CD14-positive monocyte (primary cell): ENCODE data around the gene TVP23C. TPM values are rescaled to one million over a fixed set of nuclear protein-coding genes. Genes with fewer than 3 reads are reported as not detected.

Experiments
- DNase-seq, 3 donors: peaks; one replicate each; pipeline ENCODE4 v3.0.0-alpha.2; 2011 to 2022
- H2AFZ ChIP-seq: 2 replicates; pipeline ENCODE4 v1.6.0; 2012; ENCODE audit warnings: mild to moderate bottlenecking, low read depth, low read length, inconsistent platforms; ENCODE audit not compliant: insufficient read depth, poor library complexity, severe bottlenecking
- H3K27ac ChIP-seq, 2 donors: 1 replicate in 1 of 2; 2 replicates in 1 of 2; pipeline ENCODE4 v1.5.1; 2012 to 2013; ENCODE audit warnings: low read length in 2 of 2, control low read depth in 1 of 2, inconsistent platforms in 1 of 2, low read depth in 1 of 2, mild to moderate bottlenecking in 1 of 2
- H3K27me3 ChIP-seq, 2 donors: one replicate each; pipeline versions ENCODE4 v1.6.0 to v1.6.1; 2011 to 2013; ENCODE audit warnings: low read length in 2 of 2; ENCODE audit not compliant: control insufficient read depth in 2 of 2, insufficient read depth in 2 of 2
- H3K36me3 ChIP-seq, 2 donors: replicated peaks in 1 of 2; 1 replicate in 1 of 2; 2 replicates in 1 of 2; pipeline versions ENCODE4 v1.5.1 to v1.6.1; 2012 to 2013; ENCODE audit warnings: low read length in 2 of 2, control low read depth in 1 of 2, inconsistent platforms in 1 of 2, mild to moderate bottlenecking in 1 of 2; ENCODE audit not compliant: insufficient read depth in 2 of 2, control insufficient read depth in 1 of 2
- H3K4me1 ChIP-seq, 2 donors: 1 replicate in 1 of 2; 2 replicates in 1 of 2; pipeline versions ENCODE4 v1.5.1 to v1.6.1; 2012 to 2013; ENCODE audit warnings: low read length in 2 of 2, control low read depth in 1 of 2, inconsistent platforms in 1 of 2, mild to moderate bottlenecking in 1 of 2, moderate library complexity in 1 of 2; ENCODE audit not compliant: insufficient read depth in 2 of 2, control insufficient read depth in 1 of 2
- H3K4me2 ChIP-seq: replicated peaks from 2 replicates; pipeline ENCODE3; 2012; ENCODE audit warnings: low read length, moderate library complexity, mild to moderate bottlenecking; ENCODE audit not compliant: poor library complexity, severe bottlenecking; ENCODE audit errors: extremely low read depth
- H3K4me3 ChIP-seq, 3 experiments: fragments of 200-600 bp in 1 of 3; sonication (generic) in 1 of 3; replicated peaks in 1 of 3; 1 replicate in 2 of 3; 2 replicates in 1 of 3; pipeline ENCODE4 v1.5.1; 2011 to 2013; ENCODE audit warnings: low read length in 3 of 3, mild to moderate bottlenecking in 3 of 3, control low read depth in 2 of 3, low read depth in 2 of 3, inconsistent platforms in 1 of 3, moderate library complexity in 1 of 3
- H3K79me2 ChIP-seq: 2 replicates; pipeline ENCODE4 v1.6.0; 2012; ENCODE audit warnings: mild to moderate bottlenecking, control low read depth, inconsistent platforms, low read length, moderate library complexity; ENCODE audit not compliant: insufficient read depth
- H3K9ac ChIP-seq: 2 replicates; pipeline ENCODE4 v1.6.0; 2017; ENCODE audit warnings: low read length, mild to moderate bottlenecking; ENCODE audit not compliant: insufficient read depth, poor library complexity, severe bottlenecking
- H3K9me3 ChIP-seq, 2 donors: replicated peaks in 1 of 2; 1 replicate in 1 of 2; 2 replicates in 1 of 2; pipeline versions ENCODE4 v1.5.1 to v1.6.1; 2012 to 2013; ENCODE audit warnings: low read length in 2 of 2, control low read depth in 1 of 2; ENCODE audit not compliant: control insufficient read depth in 1 of 2, insufficient read depth in 1 of 2
- H4K20me1 ChIP-seq: 2 replicates; pipeline ENCODE4 v1.6.0; 2012; ENCODE audit warnings: mild to moderate bottlenecking, low read length, control low read depth, moderate library complexity; ENCODE audit not compliant: insufficient read depth
- H3K27ac Mint-ChIP-seq, 7 donors: one replicate each; pipeline ENCODE4 v1.8.0; 2020; ENCODE audit warnings: mild to moderate bottlenecking in 7 of 7, mixed read lengths in 7 of 7, moderate library complexity in 6 of 7, inconsistent platforms in 2 of 7
- H3K27me3 Mint-ChIP-seq, 3 donors: one replicate each; pipeline ENCODE4 v1.8.0; 2021 to 2022; ENCODE audit warnings: low read depth in 3 of 3, mild to moderate bottlenecking in 3 of 3, mixed read lengths in 3 of 3, moderate library complexity in 3 of 3, inconsistent platforms in 1 of 3
- H3K36me3 Mint-ChIP-seq, 2 donors: one replicate each; pipeline ENCODE4 v1.8.0; 2020; ENCODE audit warnings: mixed read lengths in 2 of 2, inconsistent platforms in 1 of 2, mild to moderate bottlenecking in 1 of 2
- H3K4me1 Mint-ChIP-seq: one replicate; pipeline ENCODE4 v1.8.0; 2020; ENCODE audit warnings: mild to moderate bottlenecking, mixed read lengths
- H3K4me3 Mint-ChIP-seq, 2 donors: one replicate each; pipeline ENCODE4 v1.8.0; 2020; ENCODE audit warnings: mild to moderate bottlenecking in 2 of 2, mixed read lengths in 2 of 2, moderate library complexity in 1 of 2
- H3K9me3 Mint-ChIP-seq, 7 donors: one replicate each; pipeline ENCODE4 v1.8.0; 2020 to 2022; ENCODE audit warnings: mixed read lengths in 7 of 7, mild to moderate bottlenecking in 6 of 7, moderate library complexity in 6 of 7, inconsistent platforms in 2 of 7
- WGBS: methylation state at CpG from one replicate; pipeline ENCODE4 v1.1.5; 2013; ENCODE audit warnings: missing lambda C conversion rate; ENCODE audit not compliant: insufficient coverage; 5-methylcytosine and 5-hydroxymethylcytosine counted together
- intact Hi-C, 2 donors: fragments of 100-400 bp; cut with micrococcal nuclease; formaldehyde crosslinking; loops; one replicate each; pipeline versions ENCODE4 v1.15.0 to v1.15.1; 2023
- polyA plus RNA-seq, 3 donors: library from polyadenylated mRNA; depleted of rRNA in 1 of 3; unstranded in 2 of 3; stranded (reverse) in 1 of 3; fragments of 300-500 nt in 2 of 3; fragments of >200 nt in 1 of 3; fragmentation: Illumina TruSeq in 2 of 3; gene quantifications; 1 replicate in 2 of 3; 2 replicates in 1 of 3; pipeline ENCODE4 v1.2.3, GENCODE V29; 2012 to 2021
- TF ChIP-seq, protein P1 (sequence below): fragments of 200-600 bp; IDR thresholded peaks from one replicate; pipeline ENCODE4 v1.8.0; 2022; ENCODE audit warnings: antibody characterized with exemption, mild to moderate bottlenecking

Gene TVP23C
- polyA plus RNA-seq, 3 donors: 0.88 to 3.3 (median 1.4) TPM

DNA sequence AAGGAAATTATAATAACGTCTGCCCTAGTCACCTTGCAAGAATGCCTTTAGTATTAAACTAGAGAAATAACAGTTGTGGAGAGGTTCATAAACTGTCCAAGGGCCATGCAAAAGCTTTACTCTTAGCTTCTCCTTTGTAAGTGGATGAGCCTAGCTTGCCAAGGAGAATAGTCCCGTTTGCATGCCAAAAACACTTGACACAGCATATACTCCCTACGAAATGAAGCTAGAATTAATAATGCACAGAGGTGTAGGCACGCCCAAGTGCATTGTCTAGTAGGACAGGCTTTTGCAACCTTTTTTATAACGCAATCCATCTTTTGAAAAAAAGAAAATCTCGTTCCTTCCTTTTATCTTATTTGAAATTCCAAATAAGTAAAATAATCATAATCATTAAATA, 83.1 kb downstream of the TVP23C start:
- Histone ChIP-seq H2AFZ (no peak overlapping the region), H3K9ac (no peak overlapping the region), H3K36me3 (no peaks in the 10 kb centered on the region), H3K9me3 (no peaks in the 10 kb centered on the region), H4K20me1 (no peaks in the 10 kb centered on the region), H3K27ac (no peak overlapping the region), H3K4me1 (no peaks in the 10 kb centered on the region), H3K79me2 (no peaks in the 10 kb centered on the region), H3K4me2 (no peak overlapping the region), H3K4me3 (no peak overlapping the region), H3K27me3 (no peaks in the 10 kb centered on the region)
- DNase-seq: no peak
- Mint-ChIP-seq H3K4me3 (no peak overlapping the region), H3K9me3 (peaks cover 0 to 2% (median 0%) of the 10 kb centered on the region in 7 donors), H3K36me3 (no peaks in the 10 kb centered on the region), H3K4me1 (peaks cover 2% of the 10 kb centered on the region), H3K27me3 (peaks cover 0 to 5% (median 0%) of the 10 kb centered on the region in 3 donors), H3K27ac (no peak overlapping the region)
- WGBS: no CpG with 5 or more reads among the region's 6 CpGs
- TF ChIP-seq, protein P1, sequence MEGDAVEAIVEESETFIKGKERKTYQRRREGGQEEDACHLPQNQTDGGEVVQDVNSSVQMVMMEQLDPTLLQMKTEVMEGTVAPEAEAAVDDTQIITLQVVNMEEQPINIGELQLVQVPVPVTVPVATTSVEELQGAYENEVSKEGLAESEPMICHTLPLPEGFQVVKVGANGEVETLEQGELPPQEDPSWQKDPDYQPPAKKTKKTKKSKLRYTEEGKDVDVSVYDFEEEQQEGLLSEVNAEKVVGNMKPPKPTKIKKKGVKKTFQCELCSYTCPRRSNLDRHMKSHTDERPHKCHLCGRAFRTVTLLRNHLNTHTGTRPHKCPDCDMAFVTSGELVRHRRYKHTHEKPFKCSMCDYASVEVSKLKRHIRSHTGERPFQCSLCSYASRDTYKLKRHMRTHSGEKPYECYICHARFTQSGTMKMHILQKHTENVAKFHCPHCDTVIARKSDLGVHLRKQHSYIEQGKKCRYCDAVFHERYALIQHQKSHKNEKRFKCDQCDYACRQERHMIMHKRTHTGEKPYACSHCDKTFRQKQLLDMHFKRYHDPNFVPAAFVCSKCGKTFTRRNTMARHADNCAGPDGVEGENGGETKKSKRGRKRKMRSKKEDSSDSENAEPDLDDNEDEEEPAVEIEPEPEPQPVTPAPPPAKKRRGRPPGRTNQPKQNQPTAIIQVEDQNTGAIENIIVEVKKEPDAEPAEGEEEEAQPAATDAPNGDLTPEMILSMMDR: no peak
- intact Hi-C loops: no loop called here

DNA sequence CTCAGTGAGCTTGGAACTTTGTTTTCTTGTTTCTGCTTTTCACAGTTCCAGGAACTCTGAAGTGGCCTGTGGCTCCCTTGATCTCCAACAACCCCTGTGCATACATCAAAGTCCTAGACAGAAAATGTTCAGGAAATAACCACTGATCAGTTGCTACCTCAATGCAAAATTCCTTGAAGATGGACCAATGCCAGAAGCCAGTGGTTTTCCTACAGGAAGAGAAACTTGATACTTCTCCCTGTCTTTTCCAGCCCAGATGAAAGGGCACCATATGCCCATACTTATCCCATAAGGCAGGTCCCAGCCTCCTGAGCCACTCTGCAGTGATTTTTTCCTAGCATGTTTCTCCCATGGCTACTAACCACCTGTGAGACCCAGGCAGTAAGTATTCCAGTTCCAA, 83.6 kb downstream of the TVP23C start:
- no peaks in the 10 kb centered on the region for H4K20me1 ChIP-seq
- Mint-ChIP-seq H3K36me3 (no peaks in the 10 kb centered on the region), H3K4me3 (no peak overlapping the region), H3K9me3 (peaks cover 0 to 2% (median 0%) of the 10 kb centered on the region in 7 donors), H3K4me1 (peaks cover 2% of the 10 kb centered on the region), H3K27ac (no peak overlapping the region), H3K27me3 (peaks cover 0 to 8% (median 0%) of the 10 kb centered on the region in 3 donors)
- no peak overlapping the region for H3K27ac ChIP-seq
- no peaks in the 10 kb centered on the region for H3K36me3 ChIP-seq
- no peak for DNase-seq
- H3K4me1 ChIP-seq: no peaks in the 10 kb centered on the region
- no peaks in the 10 kb centered on the region for H3K27me3 ChIP-seq
- TF ChIP-seq, protein P1: no peak
- H3K9ac ChIP-seq: no peak overlapping the region
- no peak overlapping the region for H3K4me2 ChIP-seq
- intact Hi-C loops: no loop called here
- H3K79me2 ChIP-seq: no peaks in the 10 kb centered on the region
- no peak overlapping the region for H2AFZ ChIP-seq
- no peaks in the 10 kb centered on the region for H3K9me3 ChIP-seq
- H3K4me3 ChIP-seq: no peak overlapping the region
